ENCODE data around the gene TBATA.
A peak's percentile ranks its signal among the peaks of the same experiment; 100 is the strongest.

Gene TBATA

DNA sequence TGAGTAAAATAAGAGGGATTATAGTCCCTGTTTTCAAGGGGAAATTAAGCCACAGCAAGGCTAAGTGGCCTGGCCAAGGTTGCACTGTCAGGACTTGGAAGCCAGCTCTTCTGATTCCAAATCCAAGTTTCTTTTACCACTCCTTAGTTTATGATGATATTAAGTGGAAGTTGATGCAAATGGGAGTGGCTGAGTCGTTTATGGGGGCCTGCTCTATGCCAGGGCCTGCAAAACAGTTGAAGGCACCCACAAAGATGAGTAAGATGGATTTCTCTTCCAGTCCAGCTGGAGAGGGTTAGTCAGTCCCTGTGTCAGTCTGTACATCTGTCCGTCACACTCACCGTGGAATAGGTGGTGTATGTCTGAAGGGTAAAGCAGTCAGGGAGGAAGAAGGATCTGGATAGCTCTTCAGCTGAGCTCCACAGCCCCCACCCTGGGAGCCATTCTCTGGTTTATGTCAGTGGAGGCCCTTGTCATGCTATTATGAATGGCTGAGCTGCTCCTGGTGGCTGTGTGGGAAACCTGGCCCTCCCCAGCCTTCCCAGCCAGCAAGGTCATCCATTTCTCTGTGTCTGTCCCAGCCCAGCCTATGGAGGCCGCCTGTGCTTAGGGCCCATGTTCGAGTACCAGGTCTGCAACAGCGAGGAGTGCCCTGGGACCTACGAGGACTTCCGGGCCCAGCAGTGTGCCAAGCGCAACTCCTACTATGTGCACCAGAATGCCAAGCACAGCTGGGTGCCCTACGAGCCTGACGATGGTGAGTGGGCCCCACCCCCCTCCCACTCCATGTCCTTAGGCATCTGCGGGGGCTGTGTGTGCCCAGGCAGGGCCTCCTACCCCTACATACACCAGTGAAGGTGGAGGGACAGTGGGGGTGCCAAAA is 44.5 kb downstream of the TBATA start:
- DNase-seq, result no peak

GRCh38 chr10:70738761-70739121 is 46.4 kb downstream of the TBATA start:
- DNase-seq, result no peak

- DNase-seq, result no peak
Measured at GRCh38 chr10:70738006-70738760, 47.0 kb downstream of the TBATA start.

DNA sequence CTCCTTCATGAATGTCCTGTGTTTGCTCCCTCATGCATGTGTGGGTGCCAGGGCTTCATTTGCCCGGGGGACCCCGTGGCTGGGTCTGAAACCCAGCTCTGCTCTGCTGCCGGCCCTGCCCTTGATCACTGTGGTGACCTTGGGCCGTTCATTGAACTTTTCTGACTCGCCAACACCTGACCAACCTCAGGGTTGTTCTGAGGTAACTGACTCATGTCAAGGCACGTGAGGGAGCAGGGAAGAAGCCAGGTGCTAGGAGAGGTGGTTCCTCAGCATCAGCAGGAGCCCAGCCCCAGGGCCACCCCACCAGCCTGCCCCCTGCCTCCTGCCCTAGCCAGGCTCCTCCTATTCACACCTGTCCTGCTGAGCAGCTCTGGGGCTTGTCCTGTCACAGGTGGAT is 47.9 kb downstream of the TBATA start:
- DNase-seq, result no peak

DNA sequence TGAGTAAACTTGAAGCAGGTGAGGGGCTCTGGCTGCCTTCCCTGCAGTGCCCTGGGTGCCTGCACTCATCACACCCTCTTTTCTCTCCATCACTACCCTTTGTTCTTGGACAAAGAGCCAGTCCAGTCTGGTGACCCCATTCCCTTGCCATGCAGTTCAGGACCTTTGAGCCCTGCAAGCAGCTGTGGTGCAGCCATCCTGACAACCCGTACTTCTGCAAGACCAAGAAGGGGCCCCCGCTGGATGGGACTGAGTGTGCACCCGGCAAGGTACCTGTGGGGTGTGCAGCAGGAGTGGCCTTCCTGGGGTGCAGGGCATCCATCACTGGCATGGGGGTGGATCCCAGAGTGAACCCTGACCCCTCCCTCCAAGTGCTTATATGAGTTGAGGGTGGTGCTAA is 48.7 kb downstream of the TBATA start:
- no peak for DNase-seq

GRCh38 chr10:70735161-70735560 is 50.0 kb downstream of the TBATA start:
- DNase-seq, result no peak

- DNase-seq, result no peak
Measured at GRCh38 chr10:70733051-70733450, 52.1 kb downstream of the TBATA start.

GRCh38 chr10:70732569-70732968 is 52.6 kb downstream of the TBATA start:
- DNase-seq, result no peak

- no peak for DNase-seq
Measured at GRCh38 chr10:70730955-70731354, 54.2 kb downstream of the TBATA start.

GRCh38 chr10:70729763-70730357 is 55.3 kb downstream of the TBATA start:
- peak; percentile 78 for DNase-seq

- no peak for DNase-seq
Measured at GRCh38 chr10:70728328-70728727, 56.8 kb downstream of the TBATA start.

GRCh38 chr10:70726909-70727495 is 58.2 kb downstream of the TBATA start:
- no peak for DNase-seq

DNA sequence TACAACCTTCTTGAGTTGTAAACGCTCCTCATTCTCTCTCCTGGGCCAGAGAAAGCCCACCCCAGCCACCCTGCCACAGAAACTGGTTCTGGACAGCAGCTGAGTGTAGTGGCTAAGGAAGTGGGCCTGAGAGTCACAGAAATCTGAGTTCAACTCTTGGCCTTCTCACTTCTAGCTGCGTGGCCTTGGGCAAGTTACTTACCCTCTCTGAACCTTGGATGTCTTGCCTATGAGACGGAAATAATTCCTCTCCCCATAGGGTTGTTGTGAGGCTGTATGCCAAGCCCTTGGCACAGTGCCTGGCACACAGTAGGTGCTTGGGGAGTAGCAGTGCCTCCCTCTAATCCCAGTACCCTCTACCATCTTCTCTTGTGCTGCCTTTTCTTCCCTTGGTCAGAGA is 61.4 kb downstream of the TBATA start:
- no peak for DNase-seq

- DNase-seq, result no peak
Measured at GRCh38 chr10:70722820-70723424, 62.3 kb downstream of the TBATA start.

Data from NCI-H1105 (cell line).